Skeletal muscle satellite cell (primary cell): ENCODE data around the gene DTD2.
"Not testable (repeated sequence)": the region's sequence is repeated elsewhere in the genome, so short reads cannot be mapped to it uniquely, and the experiment has no call there.

Experiments used
- H3K27me3 ChIP-seq: 2 replicates; pipeline ENCODE4 v1.7.0; 2013; ENCODE audit warnings: low read length; ENCODE audit not compliant: control insufficient read depth, insufficient read depth
- H3K36me3 ChIP-seq: 2 replicates; pipeline ENCODE4 v1.7.0; 2013; ENCODE audit warnings: mild to moderate bottlenecking, control low read depth, low read length; ENCODE audit not compliant: insufficient read depth
- H3K4me1 ChIP-seq: 2 replicates; pipeline ENCODE4 v1.7.0; 2013; ENCODE audit warnings: low read length; ENCODE audit not compliant: control insufficient read depth, insufficient read depth
- H3K4me2 ChIP-seq: 2 replicates; pipeline ENCODE4 v1.7.0; 2013; ENCODE audit warnings: mild to moderate bottlenecking, low read length
- H3K4me3 ChIP-seq: 2 replicates; pipeline ENCODE4 v1.7.0; 2013; ENCODE audit warnings: low read length
- H3K9ac ChIP-seq: 2 replicates; pipeline ENCODE4 v1.7.0; 2013; ENCODE audit warnings: mild to moderate bottlenecking, low read depth, low read length, moderate library complexity
- H3K9me3 ChIP-seq: replicated peaks from 2 replicates; pipeline ENCODE4 v1.7.0; 2013; ENCODE audit warnings: mild to moderate bottlenecking, control low read depth, low read length

Gene DTD2

GRCh38 chr14:31440280-31440679 lies 17.0 kb downstream of the DTD2 start:
- Histone ChIP-seq H3K9ac (no peak overlapping the region), H3K4me3 (no peak overlapping the region), H3K27me3 (no peaks in the 10 kb centered on the region), H3K36me3 (no peaks in the 10 kb centered on the region), H3K4me2 (no peak overlapping the region), H3K9me3 (no peaks in the 10 kb centered on the region), H3K4me1 (peaks cover 19% of the 10 kb centered on the region)

- H3K9me3 ChIP-seq = no peaks in the 10 kb centered on the region
- H3K4me1 ChIP-seq = peaks cover 19% of the 10 kb centered on the region
- no peaks in the 10 kb centered on the region for H3K27me3 ChIP-seq
- no peak overlapping the region for H3K9ac ChIP-seq
- no peaks in the 10 kb centered on the region for H3K36me3 ChIP-seq
- H3K4me2 ChIP-seq = no peak overlapping the region
- no peak overlapping the region for H3K4me3 ChIP-seq
Observed at GRCh38 chr14:31439561-31439960, 17.7 kb downstream of the DTD2 start.

- not testable (repeated sequence) for H3K27me3 ChIP-seq, H3K4me2 ChIP-seq, H3K9me3 ChIP-seq, H3K4me3 ChIP-seq, H3K36me3 ChIP-seq, H3K9ac ChIP-seq
- H3K4me1 ChIP-seq = peaks cover 14% of the 10 kb centered on the region
Observed at GRCh38 chr14:31437045-31437691, 20.1 kb downstream of the DTD2 start.

GRCh38 chr14:31435276-31435675 lies 22.0 kb downstream of the DTD2 start:
- Histone ChIP-seq H3K9me3 (no peaks in the 10 kb centered on the region), H3K4me1 (peaks cover 3% of the 10 kb centered on the region), H3K27me3 (no peaks in the 10 kb centered on the region), H3K4me3 (no peak overlapping the region), H3K36me3 (no peaks in the 10 kb centered on the region), H3K4me2 (no peak overlapping the region), H3K9ac (no peak overlapping the region)

GRCh38 chr14:31430634-31431264 lies 26.6 kb downstream of the DTD2 start:
- Histone ChIP-seq H3K4me3 (no peak overlapping the region), H3K36me3 (no peaks in the 10 kb centered on the region), H3K4me2 (no peak overlapping the region), H3K27me3 (no peaks in the 10 kb centered on the region), H3K9me3 (no peaks in the 10 kb centered on the region), H3K9ac (no peak overlapping the region), H3K4me1 (peaks cover 3% of the 10 kb centered on the region)

- Histone ChIP-seq H3K4me3 (no peak overlapping the region), H3K4me2 (no peak overlapping the region), H3K27me3 (no peaks in the 10 kb centered on the region), H3K9me3 (no peaks in the 10 kb centered on the region), H3K9ac (no peak overlapping the region), H3K4me1 (no peaks in the 10 kb centered on the region), H3K36me3 (no peaks in the 10 kb centered on the region)
Observed at GRCh38 chr14:31429791-31430190, 27.5 kb downstream of the DTD2 start.

GRCh38 chr14:31428011-31428410 lies 29.3 kb downstream of the DTD2 start:
- Histone ChIP-seq H3K4me3 (no peak overlapping the region), H3K36me3 (no peaks in the 10 kb centered on the region), H3K4me1 (no peaks in the 10 kb centered on the region), H3K9ac (no peak overlapping the region), H3K4me2 (no peak overlapping the region), H3K27me3 (no peaks in the 10 kb centered on the region), H3K9me3 (no peaks in the 10 kb centered on the region)

GRCh38 chr14:31426663-31427062 lies 30.6 kb downstream of the DTD2 start:
- no peaks in the 10 kb centered on the region for H3K4me1 ChIP-seq
- no peak overlapping the region for H3K4me3 ChIP-seq
- no peaks in the 10 kb centered on the region for H3K36me3 ChIP-seq
- H3K9me3 ChIP-seq = no peaks in the 10 kb centered on the region
- H3K27me3 ChIP-seq = no peaks in the 10 kb centered on the region
- H3K4me2 ChIP-seq = no peak overlapping the region
- no peak overlapping the region for H3K9ac ChIP-seq

- Histone ChIP-seq H3K36me3 (no peaks in the 10 kb centered on the region), H3K27me3 (no peaks in the 10 kb centered on the region), H3K4me1 (peaks cover 2% of the 10 kb centered on the region), H3K4me3 (no peak overlapping the region), H3K9me3 (no peaks in the 10 kb centered on the region), H3K9ac (no peak overlapping the region), H3K4me2 (no peak overlapping the region)
Observed at GRCh38 chr14:31425905-31426304, 31.4 kb downstream of the DTD2 start.

- peak overlapping the region; percentile 63 for H3K4me3 ChIP-seq
Observed at GRCh38 chr14:31421200-31421599, 36.1 kb downstream of the DTD2 start.

GRCh38 chr14:31420319-31421111 lies 36.8 kb downstream of the DTD2 start, which contains the start of gene HEATR5A:
Gene HEATR5A, minus strand, starts transcription at chr14:31420550. Its CDS starts 17,575 bp downstream, at chr14:31402975.
- Histone ChIP-seq H3K36me3 (no peaks in the 10 kb centered on the region), H3K9ac (peak within 1 kb of the TSS; percentile 97), H3K4me3 (peak within 1 kb of the TSS; percentile 98), H3K4me2 (peak within 1 kb of the TSS; percentile 81), H3K9me3 (no peaks in the 10 kb centered on the region), H3K4me1 (peaks cover 15% of the 10 kb centered on the region), H3K27me3 (no peaks in the 10 kb centered on the region)

More at GRCh38 chr14:31421200-31421599, 36.1 kb downstream of the DTD2 start:
- H3K9ac ChIP-seq = no peak overlapping the region
- H3K4me1 ChIP-seq = peaks cover 15% of the 10 kb centered on the region
- H3K9me3 ChIP-seq = no peaks in the 10 kb centered on the region
- H3K36me3 ChIP-seq = no peaks in the 10 kb centered on the region
- no peaks in the 10 kb centered on the region for H3K27me3 ChIP-seq
- H3K4me2 ChIP-seq = peak overlapping the region; percentile 79
